Activated CD8-positive, alpha-beta T cell treated with anti-CD3 and anti-CD28 coated beads, Interleukin-2, amount 10 ng/mL, durations not matched to agents 7 days and 5 days (primary cell): ENCODE measurements around the gene OR4D5. TPM values are rescaled to one million over a fixed set of nuclear protein-coding genes. Genes with fewer than 3 reads are reported as not detected.

ENCODE experiments used
- ATAC-seq: fragments of 150-1000 bp; cut with Tn5 transposase; one replicate; pipeline ENCODE4 v1.10.0; 2021; ENCODE audit warnings: moderate library complexity
- CTCF ChIA-PET: fragments of 350-600 bp; sonication (Branson Sonifier 250); formaldehyde crosslinking; loops from one replicate; lab custom pipeline; 2021; ENCODE audit warnings: antibody characterized with exemption; lab: Charles Lee
- POLR2A ChIA-PET: fragments of 350-600 bp; sonication (Branson Sonifier 250); formaldehyde crosslinking; loops from one replicate; lab custom pipeline; 2021; ENCODE audit warnings: antibody characterized with exemption; lab: Charles Lee
- DNase-seq: peaks from one replicate; pipeline ENCODE4 v3.0.0-alpha.2; 2020
- H3K27ac Mint-ChIP-seq: one replicate; pipeline ENCODE4 v1.8.0; 2021; ENCODE audit warnings: mild to moderate bottlenecking, mixed read lengths
- H3K27me3 Mint-ChIP-seq: one replicate; pipeline ENCODE4 v1.8.0; 2021; ENCODE audit warnings: low read depth, mixed read lengths
- H3K36me3 Mint-ChIP-seq: one replicate; pipeline ENCODE4 v1.8.0; 2021; ENCODE audit warnings: low read depth, mixed read lengths
- H3K4me1 Mint-ChIP-seq: one replicate; pipeline ENCODE4 v1.8.0; 2021; ENCODE audit warnings: low read depth, mixed read lengths
- H3K4me3 Mint-ChIP-seq: one replicate; pipeline ENCODE4 v1.8.0; 2021; ENCODE audit warnings: mild to moderate bottlenecking, mixed read lengths
- H3K9me3 Mint-ChIP-seq: one replicate; pipeline ENCODE4 v1.8.0; 2022; ENCODE audit warnings: mixed read lengths; ENCODE audit not compliant: insufficient read depth
- total RNA-seq, 2 experiments: library from RNA; stranded (reverse); gene quantifications; one replicate each; pipeline ENCODE4 v1.2.3, GENCODE V29; 2021

Gene OR4D5
- total RNA-seq = not detected

- ATAC-seq = no peak
- H3K4me1 Mint-ChIP-seq = no peaks in the 10 kb centered on the region
- no peaks in the 10 kb centered on the region for H3K9me3 Mint-ChIP-seq
- ChIA-PET POLR2A (no interaction called here), CTCF (no interaction called here)
- H3K4me3 Mint-ChIP-seq = no peak within 1 kb of the TSS
- H3K27me3 Mint-ChIP-seq = no peaks in the 10 kb centered on the region
- DNase-seq = no peak
- H3K27ac Mint-ChIP-seq = no peak within 1 kb of the TSS
- H3K36me3 Mint-ChIP-seq = no peaks in the 10 kb centered on the region
Observed at GRCh38 chr11:123939317-123939716, at the start of gene OR4D5. TSS of gene OR4D5 (plus strand) at chr11:123939617. CDS start at chr11:123939617, 0 bp downstream.

GRCh38 chr11:123892031-123892430 lies 47.4 kb upstream of the OR4D5 start:
- Mint-ChIP-seq H3K27me3 (no peaks in the 10 kb centered on the region), H3K4me1 (no peaks in the 10 kb centered on the region), H3K9me3 (no peaks in the 10 kb centered on the region), H3K27ac (no peak overlapping the region), H3K4me3 (no peak overlapping the region), H3K36me3 (no peaks in the 10 kb centered on the region)
- DNase-seq = no peak
- POLR2A ChIA-PET = no interaction called here
- CTCF ChIA-PET = no interaction called here
- ATAC-seq = no peak

GRCh38 chr11:123899792-123900191 lies 39.6 kb upstream of the OR4D5 start:
- H3K4me1 Mint-ChIP-seq = peaks cover 5% of the 10 kb centered on the region
- ChIA-PET CTCF (no interaction called here), POLR2A (no interaction called here)
- DNase-seq (no peak), ATAC-seq (no peak)
- H3K9me3 Mint-ChIP-seq = no peaks in the 10 kb centered on the region
- no peaks in the 10 kb centered on the region for H3K27me3 Mint-ChIP-seq
- H3K27ac Mint-ChIP-seq = no peak overlapping the region
- H3K36me3 Mint-ChIP-seq = no peaks in the 10 kb centered on the region
- no peak overlapping the region for H3K4me3 Mint-ChIP-seq

- H3K4me3 Mint-ChIP-seq = no peak within 1 kb of the TSS
- ATAC-seq (no peak), DNase-seq (no peak)
- H3K27me3 Mint-ChIP-seq = no peaks in the 10 kb centered on the region
- CTCF ChIA-PET = no interaction called here
- no peaks in the 10 kb centered on the region for H3K9me3 Mint-ChIP-seq
- POLR2A ChIA-PET = no interaction called here
- H3K4me1 Mint-ChIP-seq = peaks cover 5% of the 10 kb centered on the region
- H3K27ac Mint-ChIP-seq = no peak within 1 kb of the TSS
- H3K36me3 Mint-ChIP-seq = no peaks in the 10 kb centered on the region
Observed at GRCh38 chr11:123901867-123902266, 37.5 kb upstream of the OR4D5 start, which contains the start of gene OR8D4. TSS of gene OR8D4 (plus strand) at chr11:123902167. CDS start at chr11:123906432, 4,265 bp downstream.

GRCh38 chr11:123903932-123904331 lies 35.5 kb upstream of the OR4D5 start:
- H3K4me1 Mint-ChIP-seq = peaks cover 5% of the 10 kb centered on the region
- no peaks in the 10 kb centered on the region for H3K9me3 Mint-ChIP-seq
- H3K27me3 Mint-ChIP-seq = no peaks in the 10 kb centered on the region
- DNase-seq (no peak), ATAC-seq (no peak)
- no peak overlapping the region for H3K4me3 Mint-ChIP-seq
- H3K36me3 Mint-ChIP-seq = no peaks in the 10 kb centered on the region
- ChIA-PET CTCF (no interaction called here), POLR2A (no interaction called here)
- H3K27ac Mint-ChIP-seq = no peak overlapping the region

GRCh38 chr11:123904932-123905331 lies 34.5 kb upstream of the OR4D5 start:
- DNase-seq (no peak), ATAC-seq (no peak)
- Mint-ChIP-seq H3K36me3 (no peaks in the 10 kb centered on the region), H3K27ac (no peak overlapping the region), H3K27me3 (no peaks in the 10 kb centered on the region), H3K4me1 (peaks cover 5% of the 10 kb centered on the region), H3K9me3 (no peaks in the 10 kb centered on the region), H3K4me3 (no peak overlapping the region)
- ChIA-PET CTCF (no interaction called here), POLR2A (no interaction called here)

- Mint-ChIP-seq H3K4me3 (no peak overlapping the region), H3K4me1 (peaks cover 5% of the 10 kb centered on the region), H3K27me3 (no peaks in the 10 kb centered on the region), H3K9me3 (no peaks in the 10 kb centered on the region), H3K27ac (no peak overlapping the region), H3K36me3 (no peaks in the 10 kb centered on the region)
- ChIA-PET POLR2A (no interaction called here), CTCF (no interaction called here)
- ATAC-seq (no peak), DNase-seq (no peak)
Observed at GRCh38 chr11:123905826-123906225, 33.6 kb upstream of the OR4D5 start.

GRCh38 chr11:123920943-123921342 lies 18.5 kb upstream of the OR4D5 start:
- no peaks in the 10 kb centered on the region for H3K36me3 Mint-ChIP-seq
- no peaks in the 10 kb centered on the region for H3K9me3 Mint-ChIP-seq
- CTCF ChIA-PET = no interaction called here
- H3K27ac Mint-ChIP-seq = no peak overlapping the region
- ATAC-seq = no peak
- POLR2A ChIA-PET = no interaction called here
- H3K4me3 Mint-ChIP-seq = no peak overlapping the region
- DNase-seq = no peak
- H3K27me3 Mint-ChIP-seq = no peaks in the 10 kb centered on the region
- H3K4me1 Mint-ChIP-seq = no peaks in the 10 kb centered on the region

- ChIA-PET POLR2A (no interaction called here), CTCF (no interaction called here)
- H3K36me3 Mint-ChIP-seq = no peaks in the 10 kb centered on the region
- H3K4me1 Mint-ChIP-seq = no peaks in the 10 kb centered on the region
- no peaks in the 10 kb centered on the region for H3K9me3 Mint-ChIP-seq
- no peak for DNase-seq
- no peak overlapping the region for H3K4me3 Mint-ChIP-seq
- no peaks in the 10 kb centered on the region for H3K27me3 Mint-ChIP-seq
- ATAC-seq = no peak
- no peak overlapping the region for H3K27ac Mint-ChIP-seq
Observed at GRCh38 chr11:123924027-123924426, 15.4 kb upstream of the OR4D5 start.

- H3K27me3 Mint-ChIP-seq = no peaks in the 10 kb centered on the region
- no peak overlapping the region for H3K27ac Mint-ChIP-seq
- H3K4me3 Mint-ChIP-seq = no peak overlapping the region
- no peaks in the 10 kb centered on the region for H3K36me3 Mint-ChIP-seq
- no peaks in the 10 kb centered on the region for H3K9me3 Mint-ChIP-seq
- POLR2A ChIA-PET = no interaction called here
- ATAC-seq (no peak), DNase-seq (no peak)
- CTCF ChIA-PET = no interaction called here
- no peaks in the 10 kb centered on the region for H3K4me1 Mint-ChIP-seq
Observed at GRCh38 chr11:123942413-123942812, 3.0 kb downstream of the OR4D5 start.

GRCh38 chr11:123943738-123944137 lies 4.3 kb downstream of the OR4D5 start, which contains the start of gene OR6T1:
TSS of gene OR6T1 (minus strand) at chr11:123943838. CDS start at chr11:123943838, 0 bp downstream.
- POLR2A ChIA-PET = no interaction called here
- CTCF ChIA-PET = no interaction called here
- Mint-ChIP-seq H3K4me3 (no peak within 1 kb of the TSS), H3K27me3 (no peaks in the 10 kb centered on the region), H3K9me3 (no peaks in the 10 kb centered on the region), H3K27ac (no peak within 1 kb of the TSS), H3K4me1 (no peaks in the 10 kb centered on the region), H3K36me3 (no peaks in the 10 kb centered on the region)
- no peak for ATAC-seq
- no peak for DNase-seq

GRCh38 chr11:123945132-123945531 lies 5.7 kb downstream of the OR4D5 start:
- Mint-ChIP-seq H3K9me3 (no peaks in the 10 kb centered on the region), H3K4me3 (no peak overlapping the region), H3K27me3 (no peaks in the 10 kb centered on the region), H3K36me3 (no peaks in the 10 kb centered on the region), H3K4me1 (no peaks in the 10 kb centered on the region), H3K27ac (no peak overlapping the region)
- DNase-seq = no peak
- ATAC-seq = no peak
- ChIA-PET CTCF (no interaction called here), POLR2A (no interaction called here)

- no peaks in the 10 kb centered on the region for H3K9me3 Mint-ChIP-seq
- ATAC-seq = no peak
- no peak overlapping the region for H3K27ac Mint-ChIP-seq
- no peak for DNase-seq
- no peak overlapping the region for H3K4me3 Mint-ChIP-seq
- CTCF ChIA-PET = no interaction called here
- H3K27me3 Mint-ChIP-seq = no peaks in the 10 kb centered on the region
- POLR2A ChIA-PET = no interaction called here
- no peaks in the 10 kb centered on the region for H3K36me3 Mint-ChIP-seq
- no peaks in the 10 kb centered on the region for H3K4me1 Mint-ChIP-seq
Observed at GRCh38 chr11:123956752-123957151, 17.3 kb downstream of the OR4D5 start.
